Ascending aorta (tissue), 2 donors: ENCODE data around the gene THADA. TPM values are rescaled to one million over a fixed set of nuclear protein-coding genes. Genes with fewer than 3 reads are reported as not detected.

Experiments
- DNase-seq, 2 donors: peaks; one replicate each; pipeline ENCODE4 v3.0.0-alpha.2; 2019; ENCODE audit warnings: low spot score in 2 of 2
- H3K27ac ChIP-seq, 2 donors: fragments of 200-600 bp; sonication (generic); one replicate each; pipeline ENCODE4 v1.5.1; 2016 to 2017; ENCODE audit warnings: mild to moderate bottlenecking in 1 of 2
- H3K27me3 ChIP-seq: fragments of 200-600 bp; sonication (generic); one replicate; pipeline ENCODE4 v1.5.1; 2017
- H3K36me3 ChIP-seq, 2 donors: fragments of 200-600 bp; sonication (generic); one replicate each; pipeline ENCODE4 v1.5.1; 2016
- H3K4me1 ChIP-seq, 2 donors: fragments of 200-600 bp; sonication (generic); one replicate each; pipeline ENCODE4 v1.5.1; 2016 to 2017; ENCODE audit warnings: mild to moderate bottlenecking in 1 of 2
- H3K4me3 ChIP-seq, 2 donors: fragments of 200-600 bp; sonication (generic); one replicate each; pipeline ENCODE4 v1.5.1; 2016 to 2017; ENCODE audit warnings: mild to moderate bottlenecking in 1 of 2
- H3K9me3 ChIP-seq, 2 donors: fragments of 200-600 bp; sonication (generic); one replicate each; pipeline ENCODE4 v1.5.1; 2016
- intact Hi-C: fragments of 100-400 bp; cut with DNase I; formaldehyde crosslinking; loops from one replicate; pipeline ENCODE4 v1.15.1; 2023
- total RNA-seq: library from RNA; depleted of rRNA; stranded (reverse); fragments of >200 nt; gene quantifications from one replicate; pipeline ENCODE4 v1.1.0, GENCODE V29; 2016
- TF ChIP-seq, protein P1 (sequence below), 3 experiments: fragments of 200-600 bp in 2 of 3; fragments of 450-650 bp in 1 of 3; sonication (generic) in 2 of 3; IDR thresholded peaks; one replicate each; pipeline ENCODE4 v1.5.1; 2016 to 2019; ENCODE audit warnings: antibody characterized with exemption in 3 of 3, mild to moderate bottlenecking in 1 of 3, moderate library complexity in 1 of 3

THADA gene
- total RNA-seq, 1 donor from 2014 or later: 27.4 TPM

DNA sequence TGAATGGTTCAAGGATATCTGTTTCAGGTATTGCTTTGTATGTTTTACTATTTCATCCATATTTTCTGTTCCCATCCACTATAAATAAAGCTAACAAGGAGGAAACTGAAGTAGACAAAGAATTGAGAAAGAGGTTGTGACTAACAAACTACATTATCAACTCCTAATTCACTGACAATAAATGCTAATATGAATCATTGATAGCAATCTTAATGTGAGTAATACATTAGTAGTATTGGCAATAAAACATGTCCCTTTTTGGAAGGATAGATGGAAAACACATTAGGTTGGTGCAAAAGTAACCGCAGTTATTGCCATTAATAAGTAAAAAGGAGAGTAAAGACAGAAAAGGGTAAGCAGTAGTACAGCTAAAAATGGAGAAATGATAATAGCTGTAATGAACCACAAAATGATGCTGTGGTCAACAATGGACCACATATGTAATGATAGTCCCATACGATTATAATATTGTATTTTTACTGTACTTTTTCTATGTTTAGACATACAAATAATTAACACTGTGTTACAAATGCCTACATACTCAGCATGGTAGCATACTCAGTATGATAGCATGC is 104.7 kb downstream of the THADA start:
- no peak for DNase-seq
- TF ChIP-seq, protein P1, sequence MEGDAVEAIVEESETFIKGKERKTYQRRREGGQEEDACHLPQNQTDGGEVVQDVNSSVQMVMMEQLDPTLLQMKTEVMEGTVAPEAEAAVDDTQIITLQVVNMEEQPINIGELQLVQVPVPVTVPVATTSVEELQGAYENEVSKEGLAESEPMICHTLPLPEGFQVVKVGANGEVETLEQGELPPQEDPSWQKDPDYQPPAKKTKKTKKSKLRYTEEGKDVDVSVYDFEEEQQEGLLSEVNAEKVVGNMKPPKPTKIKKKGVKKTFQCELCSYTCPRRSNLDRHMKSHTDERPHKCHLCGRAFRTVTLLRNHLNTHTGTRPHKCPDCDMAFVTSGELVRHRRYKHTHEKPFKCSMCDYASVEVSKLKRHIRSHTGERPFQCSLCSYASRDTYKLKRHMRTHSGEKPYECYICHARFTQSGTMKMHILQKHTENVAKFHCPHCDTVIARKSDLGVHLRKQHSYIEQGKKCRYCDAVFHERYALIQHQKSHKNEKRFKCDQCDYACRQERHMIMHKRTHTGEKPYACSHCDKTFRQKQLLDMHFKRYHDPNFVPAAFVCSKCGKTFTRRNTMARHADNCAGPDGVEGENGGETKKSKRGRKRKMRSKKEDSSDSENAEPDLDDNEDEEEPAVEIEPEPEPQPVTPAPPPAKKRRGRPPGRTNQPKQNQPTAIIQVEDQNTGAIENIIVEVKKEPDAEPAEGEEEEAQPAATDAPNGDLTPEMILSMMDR (IDR thresholded peaks at IDR 0.05): no peak
- intact Hi-C loops: no loop called here
- Histone ChIP-seq H3K27me3 (no peaks in the 10 kb centered on the region), H3K9me3 (no peaks in the 10 kb centered on the region), H3K27ac (no peak overlapping the region), H3K4me3 (no peak overlapping the region), H3K36me3 (no peaks in the 10 kb centered on the region), H3K4me1 (peaks cover 0 to 6% of the 10 kb centered on the region in 2 donors)

DNA sequence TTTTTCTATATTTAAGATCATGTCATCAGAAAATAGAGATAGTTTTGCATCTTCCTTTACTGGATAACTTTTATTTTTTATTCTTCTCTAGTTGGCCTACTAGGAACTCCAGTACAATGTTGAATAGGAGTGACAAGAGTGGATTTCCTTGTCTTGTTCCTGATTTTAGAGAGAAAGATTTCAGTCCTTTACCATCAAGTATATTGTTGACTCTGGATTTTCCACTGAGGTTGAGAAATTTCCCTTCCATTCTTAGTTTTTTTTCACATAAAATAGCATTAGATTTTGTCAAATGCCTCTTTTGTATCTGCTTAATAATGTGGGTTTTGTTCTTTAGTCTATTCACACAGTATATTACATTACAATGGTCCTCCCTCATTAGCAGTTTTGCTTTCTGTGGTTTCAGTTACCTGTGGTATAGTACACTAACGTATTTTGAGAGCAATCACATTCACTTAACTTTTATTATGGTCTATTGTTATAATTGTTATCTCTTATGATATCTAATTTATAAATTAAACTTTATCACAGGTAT is 105.5 kb downstream of the THADA start:
- Histone ChIP-seq H3K27ac (no peak overlapping the region), H3K36me3 (no peaks in the 10 kb centered on the region), H3K4me1 (peaks cover 0 to 12% of the 10 kb centered on the region in 2 donors), H3K27me3 (no peaks in the 10 kb centered on the region), H3K9me3 (no peaks in the 10 kb centered on the region), H3K4me3 (no peak overlapping the region)
- intact Hi-C loops: no loop called here
- no peak for DNase-seq
- TF ChIP-seq, protein P1 (IDR thresholded peaks at IDR 0.05): no peak

DNA sequence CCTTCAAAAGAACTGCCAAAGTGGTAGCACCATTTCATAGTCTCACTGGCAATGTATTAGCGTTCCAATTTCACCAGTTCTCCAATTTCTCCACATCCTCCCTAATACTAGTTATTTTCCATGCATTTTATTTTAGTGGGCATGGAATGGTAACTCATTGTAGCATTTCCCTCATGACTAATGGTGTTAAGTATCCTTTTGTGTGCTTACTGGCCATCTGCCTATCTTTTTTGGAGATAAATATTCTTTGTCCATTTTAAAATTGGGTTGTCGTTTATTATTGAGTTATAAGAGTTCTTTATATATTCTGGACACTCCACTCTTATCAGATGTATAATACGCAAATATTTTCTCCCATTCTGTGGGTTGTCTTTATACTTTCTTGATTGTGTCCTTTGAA is 107.1 kb downstream of the THADA start:
- intact Hi-C loops: no loop called here
- H3K36me3 ChIP-seq: no peaks in the 10 kb centered on the region
- H3K9me3 ChIP-seq: no peaks in the 10 kb centered on the region
- DNase-seq: no peak
- H3K4me3 ChIP-seq: no peak overlapping the region
- H3K27ac ChIP-seq: peak overlapping the region in 1 of 2 donors; percentile 25
- no peaks in the 10 kb centered on the region for H3K27me3 ChIP-seq
- peaks cover 0 to 17% of the 10 kb centered on the region in 2 donors for H3K4me1 ChIP-seq
- TF ChIP-seq, protein P1 (IDR thresholded peaks at IDR 0.05): no peak

DNA sequence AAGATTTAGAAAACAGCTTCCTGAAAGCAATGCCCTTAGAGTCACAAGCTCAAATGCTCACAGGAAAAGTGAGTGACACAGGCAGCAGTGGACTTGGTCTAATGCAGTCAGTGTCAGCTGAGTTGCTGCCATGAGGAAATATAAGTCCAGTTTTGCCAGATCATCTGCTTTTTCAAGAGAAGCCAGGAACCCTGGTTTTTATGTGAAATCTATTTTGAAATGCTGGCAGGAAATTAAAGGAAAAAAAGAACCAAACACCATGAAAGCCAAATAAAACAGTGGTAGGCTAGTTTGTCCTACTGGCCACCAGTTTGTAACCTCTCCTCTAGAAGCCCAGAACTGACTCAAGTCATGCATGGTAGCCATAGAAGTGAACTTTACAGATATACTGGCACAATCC is 109.2 kb downstream of the THADA start:
- TF ChIP-seq, protein P1 (IDR thresholded peaks at IDR 0.05): no peak
- Histone ChIP-seq H3K36me3 (no peaks in the 10 kb centered on the region), H3K4me3 (no peak overlapping the region), H3K4me1 (peaks cover 0 to 32% of the 10 kb centered on the region in 2 donors), H3K9me3 (no peaks in the 10 kb centered on the region), H3K27ac (peak overlapping the region; percentile 65 to 68), H3K27me3 (no peaks in the 10 kb centered on the region)
- intact Hi-C loops: loop anchor here (2.0 kb wide), 1 partner anchor 54 kb away; no protein-coding TSS in a partner anchor
- DNase-seq: peak in 1 of 2 donors; percentile 77

DNA sequence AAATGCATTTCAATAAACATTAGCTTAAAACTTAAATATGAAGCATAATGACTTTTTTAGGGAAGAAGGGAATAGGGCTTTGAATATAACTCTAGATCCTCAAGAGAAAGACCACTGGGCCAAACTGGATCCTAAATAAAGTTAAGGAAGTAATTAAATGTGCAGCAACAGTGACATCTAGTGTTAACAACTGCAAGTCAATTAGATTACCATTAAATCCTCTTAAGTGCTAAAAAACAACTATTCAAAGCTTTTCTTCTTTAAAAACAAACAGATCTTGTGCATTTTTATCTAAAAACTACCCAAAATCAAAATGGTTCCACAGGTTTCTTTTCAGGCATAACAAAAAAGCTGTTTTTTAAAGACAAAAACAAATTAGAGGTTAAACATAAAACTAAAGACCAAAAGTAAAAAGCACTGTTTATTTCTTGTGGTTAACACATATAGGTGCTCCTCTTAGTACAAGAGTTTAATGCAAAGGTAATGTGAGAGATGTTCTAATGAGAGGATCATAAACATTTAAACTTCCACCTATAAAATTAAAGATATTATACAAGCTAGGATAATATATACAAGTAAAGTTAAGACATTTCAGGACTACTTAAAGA is 111.4 kb downstream of the THADA start:
- no peak for DNase-seq
- intact Hi-C loops: loop anchor here (1.0 to 2.0 kb wide), 4 partner anchors 257 to 656 kb away; no protein-coding TSS in a partner anchor
- H3K36me3 ChIP-seq: no peaks in the 10 kb centered on the region
- no peaks in the 10 kb centered on the region for H3K27me3 ChIP-seq
- no peak overlapping the region for H3K4me3 ChIP-seq
- H3K27ac ChIP-seq: peak overlapping the region in 1 of 2 donors; percentile 78
- TF ChIP-seq, protein P1 (IDR thresholded peaks at IDR 0.05): peak; percentile 46 to 74 (median 71)
- H3K9me3 ChIP-seq: no peaks in the 10 kb centered on the region
- H3K4me1 ChIP-seq: peaks cover 0 to 34% of the 10 kb centered on the region in 2 donors
